ENCODE results near the gene TUBB8B.
"Not testable (repeated sequence)": the region's sequence is repeated elsewhere in the genome, so short reads cannot be mapped to it uniquely, and the experiment has no call there.

DNA sequence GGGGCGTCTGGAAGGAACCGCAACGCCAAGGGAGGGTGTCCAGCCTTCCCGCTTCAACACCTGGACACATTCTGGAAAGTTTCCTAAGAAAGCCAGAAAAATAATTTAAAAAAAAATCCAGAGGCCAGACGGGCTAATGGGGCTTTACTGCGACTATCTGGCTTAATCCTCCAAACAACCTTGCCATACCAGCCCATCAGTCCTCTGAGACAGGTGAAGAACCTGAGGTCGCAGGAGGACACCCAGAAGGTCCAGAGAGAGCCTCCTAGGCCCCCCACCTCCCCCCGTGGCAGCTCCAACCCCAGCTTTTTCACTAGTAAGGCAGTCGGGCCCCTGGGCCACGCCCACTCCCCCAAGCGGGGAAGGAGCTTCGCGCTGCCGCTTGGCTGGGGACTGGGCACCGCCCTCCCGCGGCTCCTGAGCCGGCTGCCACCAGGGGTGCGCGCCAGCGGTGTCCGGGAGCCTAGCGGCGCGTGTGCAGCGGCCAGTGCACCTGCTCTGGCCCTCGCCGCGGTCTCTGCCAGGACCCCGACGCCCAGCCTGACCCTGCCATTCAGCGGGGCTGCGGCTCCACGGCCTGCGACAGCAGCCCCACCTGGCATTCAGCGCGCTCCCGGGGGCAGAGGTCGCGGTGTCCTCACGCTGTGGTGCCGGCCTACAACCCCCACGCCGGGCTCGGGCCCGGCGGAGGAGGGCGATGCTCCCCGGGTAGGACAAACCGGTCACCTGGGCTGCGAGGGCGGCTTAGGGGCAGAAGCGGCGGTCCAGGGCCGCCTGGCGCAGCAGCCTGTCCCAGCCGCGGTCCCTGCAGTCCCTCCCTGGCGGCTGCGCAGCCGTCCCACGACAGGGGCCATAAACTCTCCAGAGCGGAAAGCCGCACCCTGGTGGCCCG is 37.8 kb downstream of the TUBB8B start:
- TF ChIP-seq, protein P1, sequence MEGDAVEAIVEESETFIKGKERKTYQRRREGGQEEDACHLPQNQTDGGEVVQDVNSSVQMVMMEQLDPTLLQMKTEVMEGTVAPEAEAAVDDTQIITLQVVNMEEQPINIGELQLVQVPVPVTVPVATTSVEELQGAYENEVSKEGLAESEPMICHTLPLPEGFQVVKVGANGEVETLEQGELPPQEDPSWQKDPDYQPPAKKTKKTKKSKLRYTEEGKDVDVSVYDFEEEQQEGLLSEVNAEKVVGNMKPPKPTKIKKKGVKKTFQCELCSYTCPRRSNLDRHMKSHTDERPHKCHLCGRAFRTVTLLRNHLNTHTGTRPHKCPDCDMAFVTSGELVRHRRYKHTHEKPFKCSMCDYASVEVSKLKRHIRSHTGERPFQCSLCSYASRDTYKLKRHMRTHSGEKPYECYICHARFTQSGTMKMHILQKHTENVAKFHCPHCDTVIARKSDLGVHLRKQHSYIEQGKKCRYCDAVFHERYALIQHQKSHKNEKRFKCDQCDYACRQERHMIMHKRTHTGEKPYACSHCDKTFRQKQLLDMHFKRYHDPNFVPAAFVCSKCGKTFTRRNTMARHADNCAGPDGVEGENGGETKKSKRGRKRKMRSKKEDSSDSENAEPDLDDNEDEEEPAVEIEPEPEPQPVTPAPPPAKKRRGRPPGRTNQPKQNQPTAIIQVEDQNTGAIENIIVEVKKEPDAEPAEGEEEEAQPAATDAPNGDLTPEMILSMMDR (conservative IDR thresholded peaks at IDR 0.05; ENCODE audit: low read depth, low read length) = not testable (repeated sequence)
- TF ChIP-seq EZH2 (IDR thresholded peaks at IDR 0.05; ENCODE audit: borderline replicate concordance, low read depth, low read length, poor library complexity, severe bottlenecking) = not testable (repeated sequence)
